Thoracic aorta (tissue), 2 donors: ENCODE measurements around the gene NEGR1. TPM values are rescaled to one million over a fixed set of nuclear protein-coding genes. Genes with fewer than 3 reads are reported as not detected.

Experiments
- ATAC-seq: fragments of 150-250 bp; one replicate; pipeline ENCODE4 v1.8.0; 2017; ENCODE audit warnings: low read depth; ENCODE audit not compliant: insufficient number of reproducible peaks, low FRiP score
- DNase-seq: peaks from one replicate; pipeline ENCODE4 v3.0.0-alpha.2; 2020; ENCODE audit warnings: low spot score
- H3K27ac ChIP-seq, 2 donors: fragments of 200-600 bp; sonication (generic); 1 replicate in 1 of 2; 2 replicates in 1 of 2; pipeline ENCODE4 v1.5.1; 2016; ENCODE audit warnings: mild to moderate bottlenecking in 2 of 2, moderate library complexity in 2 of 2
- H3K27me3 ChIP-seq: fragments of 200-600 bp; sonication (generic); replicated peaks from 2 replicates; pipeline ENCODE4 v1.6.0; 2016; ENCODE audit warnings: mild to moderate bottlenecking; ENCODE audit not compliant: insufficient read depth
- H3K36me3 ChIP-seq: fragments of 200-600 bp; sonication (generic); one replicate; pipeline ENCODE4 v1.5.1; 2016
- H3K4me1 ChIP-seq, 2 donors: fragments of 200-600 bp; sonication (generic); 1 replicate in 1 of 2; 2 replicates in 1 of 2; pipeline versions ENCODE4 v1.5.1 to v1.6.0; 2016; ENCODE audit warnings: low read depth in 2 of 2, mild to moderate bottlenecking in 1 of 2; ENCODE audit not compliant: control insufficient read depth in 1 of 2
- H3K4me3 ChIP-seq: fragments of 200-600 bp; sonication (generic); 2 replicates; pipeline ENCODE4 v1.5.1; 2016; ENCODE audit warnings: mild to moderate bottlenecking
- H3K9me3 ChIP-seq: fragments of 200-600 bp; sonication (generic); 2 replicates; pipeline ENCODE4 v1.5.1; 2016
- total RNA-seq, 2 donors: library from RNA; depleted of rRNA; stranded (reverse); fragments of >200 nt; gene quantifications; one replicate each; pipeline versions ENCODE4 v1.1.0 to v1.2.3, GENCODE V29; 2016
- TF ChIP-seq, protein P1 (sequence below): fragments of 200-600 bp; sonication (generic); IDR thresholded peaks from one replicate; pipeline ENCODE4 v1.5.1; 2019; ENCODE audit warnings: antibody characterized with exemption

Gene NEGR1
- total RNA-seq, 2 donors from 2014 or later = 10.4 to 14.4 TPM

DNA sequence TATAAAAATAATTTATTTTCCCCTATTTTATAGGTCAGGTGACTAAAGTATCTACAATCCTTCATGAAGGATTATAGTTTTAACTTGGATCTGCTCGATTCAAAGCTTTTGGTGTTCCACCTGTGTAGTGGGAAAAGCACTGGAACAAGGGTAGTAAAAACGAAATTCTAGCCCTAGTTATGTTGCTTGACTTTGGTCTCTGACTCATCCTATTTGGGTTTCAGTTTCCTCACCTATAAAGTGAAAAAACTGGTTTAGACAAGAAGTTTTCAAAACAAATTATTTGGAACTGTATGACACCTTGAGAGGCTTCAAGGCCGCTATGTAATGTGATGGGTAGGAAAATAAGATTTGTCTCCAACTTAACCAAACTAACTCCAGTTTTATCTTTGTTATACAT lies 696.3 kb downstream of the NEGR1 start:
- no peak overlapping the region for H3K4me3 ChIP-seq
- no peaks in the 10 kb centered on the region for H3K36me3 ChIP-seq
- no peaks in the 10 kb centered on the region for H3K27me3 ChIP-seq
- TF ChIP-seq, protein P1, sequence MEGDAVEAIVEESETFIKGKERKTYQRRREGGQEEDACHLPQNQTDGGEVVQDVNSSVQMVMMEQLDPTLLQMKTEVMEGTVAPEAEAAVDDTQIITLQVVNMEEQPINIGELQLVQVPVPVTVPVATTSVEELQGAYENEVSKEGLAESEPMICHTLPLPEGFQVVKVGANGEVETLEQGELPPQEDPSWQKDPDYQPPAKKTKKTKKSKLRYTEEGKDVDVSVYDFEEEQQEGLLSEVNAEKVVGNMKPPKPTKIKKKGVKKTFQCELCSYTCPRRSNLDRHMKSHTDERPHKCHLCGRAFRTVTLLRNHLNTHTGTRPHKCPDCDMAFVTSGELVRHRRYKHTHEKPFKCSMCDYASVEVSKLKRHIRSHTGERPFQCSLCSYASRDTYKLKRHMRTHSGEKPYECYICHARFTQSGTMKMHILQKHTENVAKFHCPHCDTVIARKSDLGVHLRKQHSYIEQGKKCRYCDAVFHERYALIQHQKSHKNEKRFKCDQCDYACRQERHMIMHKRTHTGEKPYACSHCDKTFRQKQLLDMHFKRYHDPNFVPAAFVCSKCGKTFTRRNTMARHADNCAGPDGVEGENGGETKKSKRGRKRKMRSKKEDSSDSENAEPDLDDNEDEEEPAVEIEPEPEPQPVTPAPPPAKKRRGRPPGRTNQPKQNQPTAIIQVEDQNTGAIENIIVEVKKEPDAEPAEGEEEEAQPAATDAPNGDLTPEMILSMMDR = no peak
- DNase-seq (no peak), ATAC-seq (no peak)
- H3K4me1 ChIP-seq = no peaks in the 10 kb centered on the region
- no peaks in the 10 kb centered on the region for H3K9me3 ChIP-seq
- no peak overlapping the region for H3K27ac ChIP-seq

DNA sequence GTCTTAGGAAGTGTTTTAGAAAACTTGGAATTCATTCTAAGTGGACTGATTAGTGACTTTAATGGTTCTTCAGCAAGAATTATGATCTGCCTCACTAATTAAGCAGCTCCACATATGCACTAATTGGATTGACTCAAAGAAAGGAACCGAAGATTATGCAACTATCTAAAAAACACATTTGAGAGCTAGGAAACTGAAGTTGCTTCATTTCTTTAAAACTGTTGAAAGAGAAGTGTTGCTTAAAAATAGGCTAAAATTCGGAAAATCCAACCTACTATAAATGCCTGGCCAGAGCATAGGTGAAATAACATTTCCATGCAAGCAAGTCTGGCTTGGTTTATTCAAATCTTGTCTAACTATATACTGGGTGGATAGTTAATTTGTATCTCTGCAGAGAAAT lies 698.6 kb downstream of the NEGR1 start:
- no peak overlapping the region for H3K4me3 ChIP-seq
- no peaks in the 10 kb centered on the region for H3K9me3 ChIP-seq
- DNase-seq (no peak), ATAC-seq (no peak)
- no peaks in the 10 kb centered on the region for H3K4me1 ChIP-seq
- no peak overlapping the region for H3K27ac ChIP-seq
- H3K27me3 ChIP-seq = no peaks in the 10 kb centered on the region
- no peaks in the 10 kb centered on the region for H3K36me3 ChIP-seq
- TF ChIP-seq, protein P1 = no peak

DNA sequence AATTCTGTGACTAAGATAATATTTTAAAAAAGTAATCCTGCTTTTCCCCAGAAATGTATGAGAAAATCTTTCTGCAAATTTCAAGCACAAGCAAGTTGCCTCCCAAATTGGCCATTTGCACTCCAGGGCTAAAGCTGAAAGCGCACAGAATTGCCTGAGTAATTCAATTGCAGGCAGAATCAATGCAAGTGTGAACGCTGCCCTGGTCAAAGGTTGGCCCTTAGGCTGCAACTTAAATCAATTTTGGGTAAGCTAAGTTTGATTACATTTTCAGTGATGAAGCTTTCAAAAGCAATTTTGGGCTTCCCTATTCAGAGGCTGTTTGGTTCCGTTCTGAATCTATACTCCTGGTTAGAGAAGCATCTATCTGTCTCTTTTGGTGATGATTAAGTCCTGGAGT lies 699.7 kb downstream of the NEGR1 start:
- H3K27me3 ChIP-seq = no peaks in the 10 kb centered on the region
- H3K9me3 ChIP-seq = no peaks in the 10 kb centered on the region
- DNase-seq (no peak), ATAC-seq (no peak)
- no peaks in the 10 kb centered on the region for H3K36me3 ChIP-seq
- no peak overlapping the region for H3K4me3 ChIP-seq
- no peak overlapping the region for H3K27ac ChIP-seq
- no peaks in the 10 kb centered on the region for H3K4me1 ChIP-seq
- TF ChIP-seq, protein P1 = no peak

GRCh38 chr1:71577451-71578131 lies 704.7 kb downstream of the NEGR1 start:
- Histone ChIP-seq H3K27ac (no peak overlapping the region), H3K4me1 (no peaks in the 10 kb centered on the region), H3K4me3 (no peak overlapping the region), H3K9me3 (no peaks in the 10 kb centered on the region), H3K36me3 (no peaks in the 10 kb centered on the region), H3K27me3 (no peaks in the 10 kb centered on the region)
- DNase-seq (no peak), ATAC-seq (no peak)
- TF ChIP-seq, protein P1 = no peak

- no peaks in the 10 kb centered on the region for H3K4me1 ChIP-seq
- no peak for ATAC-seq
- H3K27ac ChIP-seq = no peak overlapping the region
- H3K9me3 ChIP-seq = no peaks in the 10 kb centered on the region
- no peak overlapping the region for H3K4me3 ChIP-seq
- no peak for DNase-seq
- no peaks in the 10 kb centered on the region for H3K36me3 ChIP-seq
- TF ChIP-seq, protein P1 = no peak
- H3K27me3 ChIP-seq = no peaks in the 10 kb centered on the region
These were observed 710.3 kb downstream of the NEGR1 start for GRCh38 chr1:71572038-71572437.
